Left cardiac atrium (tissue), 4 donors: Measurements from ENCODE around the gene KRTAP24-1. TPM values are rescaled to one million over a fixed set of nuclear protein-coding genes. Genes with fewer than 3 reads are reported as not detected.

ENCODE experiments used
- ATAC-seq, 2 donors: fragments of 200-7000 bp; cut with Tn5 transposase; one replicate each; pipeline ENCODE4 v1.9.1; 2020; ENCODE audit warnings: mild to moderate bottlenecking in 2 of 2, moderate library complexity in 2 of 2
- DNase-seq: peaks from one replicate; pipeline ENCODE4 v3.0.0-alpha.2; 2020
- intact Hi-C, 2 donors: fragments of 100-400 bp; cut with DNase I; formaldehyde crosslinking; loops; one replicate each; pipeline versions ENCODE4 v1.14.1 to v1.15.1; 2022 to 2023
- total RNA-seq, 2 donors: library from RNA; stranded (reverse); fragmentation: NEBNext Ultra II Directional; extraction: Animal tissue kit (Norgen Biotek cat#: 25700); gene quantifications; one replicate each; pipeline ENCODE4 v1.2.1, GENCODE V29; 2021
- donor health status: DM: no; HTN: yes; CAD: no.
- donor health status: DM: no; HTN: yes; CAD: no; lungs with severe emphysema.
- donor health status: DM: yes; HTN: yes; CAD: no.
- donor health status: Dilated cardiomyopathy.

Gene KRTAP24-1
- total RNA-seq, 2 donors from 2014 or later = not detected

- intact Hi-C loops = no loop called here
- no peak for DNase-seq
- no peak for ATAC-seq
These were observed 42.1 kb downstream of the KRTAP24-1 start for GRCh38 chr21:30240661-30241060.

GRCh38 chr21:30238168-30238567, 44.6 kb downstream of the KRTAP24-1 start:
- DNase-seq (no peak), ATAC-seq (no peak)
- intact Hi-C loops = no loop called here

- ATAC-seq = no peak
These were observed 48.1 kb downstream of the KRTAP24-1 start for GRCh38 chr21:30234643-30235042.

GRCh38 chr21:30234050-30234449, 48.7 kb downstream of the KRTAP24-1 start:
- intact Hi-C loops = no loop called here
- no peak for DNase-seq
- no peak for ATAC-seq

More at GRCh38 chr21:30234643-30235042, 48.1 kb downstream of the KRTAP24-1 start:
- DNase-seq = no peak
- intact Hi-C loops = no loop called here

- no peak for ATAC-seq
- DNase-seq = no peak
- intact Hi-C loops = no loop called here
These were observed 49.3 kb downstream of the KRTAP24-1 start for GRCh38 chr21:30233228-30234020.

- DNase-seq = no peak
- ATAC-seq = no peak
These were observed 50.7 kb downstream of the KRTAP24-1 start for GRCh38 chr21:30232011-30232410.

More at GRCh38 chr21:30232011-30232410, 50.7 kb downstream of the KRTAP24-1 start:
- intact Hi-C loops = no loop called here

Other genes with a start within 250 kb of the KRTAP24-1 start
- not detected for gene CLDN17, start 116.1 kb downstream of the KRTAP24-1 start, total RNA-seq
- not detected for gene CLDN8, start 66.9 kb downstream of the KRTAP24-1 start, total RNA-seq
- gene KRTAP25-1, start 6.6 kb upstream of the KRTAP24-1 start, total RNA-seq = not detected
- gene KRTAP26-1, start 37.4 kb upstream of the KRTAP24-1 start, total RNA-seq = not detected
- not detected for gene KRTAP27-1, start 54.7 kb upstream of the KRTAP24-1 start, total RNA-seq
- not detected for gene KRTAP23-1, start 65.7 kb upstream of the KRTAP24-1 start, total RNA-seq
- not detected for gene KRTAP13-2, start 89.3 kb upstream of the KRTAP24-1 start, total RNA-seq
- gene KRTAP13-1, start 113.1 kb upstream of the KRTAP24-1 start, total RNA-seq = not detected
- gene KRTAP13-3, start 143.0 kb upstream of the KRTAP24-1 start, total RNA-seq = not detected
- not detected for gene KRTAP13-4, start 147.3 kb upstream of the KRTAP24-1 start, total RNA-seq
- not detected for gene KRTAP15-1, start 157.3 kb upstream of the KRTAP24-1 start, total RNA-seq
- gene KRTAP19-1, start 197.4 kb upstream of the KRTAP24-1 start, total RNA-seq = not detected
- gene KRTAP19-2, start 204.5 kb upstream of the KRTAP24-1 start, total RNA-seq = not detected
- not detected for gene KRTAP19-3, start 209.1 kb upstream of the KRTAP24-1 start, total RNA-seq
- gene KRTAP19-4, start 214.2 kb upstream of the KRTAP24-1 start, total RNA-seq = not detected
- not detected for gene KRTAP19-5, start 219.2 kb upstream of the KRTAP24-1 start, total RNA-seq